ENCODE measurements around the gene FAM234B. TPM values are rescaled to one million over a fixed set of nuclear protein-coding genes. Genes with fewer than 3 reads are reported as not detected.

FAM234B gene
- total RNA-seq, 1 experiment from 2014 or later = 5.7 TPM

DNA sequence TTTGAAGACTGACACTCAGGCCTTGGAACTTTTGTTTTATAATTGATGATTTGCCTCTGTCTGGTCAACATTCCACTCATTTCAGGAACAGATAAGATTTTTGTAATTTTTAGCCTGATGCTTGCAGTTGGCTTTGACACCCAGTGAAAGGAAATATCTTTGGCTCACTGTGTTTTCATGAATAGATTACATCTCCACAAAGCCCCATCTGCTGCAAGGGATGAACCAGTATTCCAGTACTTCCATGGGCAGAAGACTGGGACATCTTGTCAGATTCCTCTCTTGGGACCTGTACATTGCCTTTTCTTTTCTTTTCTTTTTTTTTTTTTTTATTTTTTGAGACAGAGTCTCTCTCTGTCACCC is 30.9 kb downstream of the FAM234B start:
- no peaks in the 10 kb centered on the region for H3K9me3 Mint-ChIP-seq (ENCODE audit: unreplicated experiment)
- intact Hi-C loops (cut with micrococcal nuclease) = no loop called here
- no peak for DNase-seq (ENCODE audit: unreplicated experiment)
- H3K4me1 Mint-ChIP-seq (ENCODE audit: insufficient read depth, unreplicated experiment) = peaks cover 29% of the 10 kb centered on the region
- ChIA-PET CTCF (interaction anchor here (1.0 to 1.4 kb wide), 2 partner anchors 11 to 98 kb away, joined by 3 to 4 read pairs; no protein-coding TSS in a partner anchor), POLR2A (interaction anchor here (0.6 kb wide), 1 partner anchor 163 kb away, joined by 3 read pairs; no protein-coding TSS in a partner anchor)
- TF ChIP-seq, protein P1, sequence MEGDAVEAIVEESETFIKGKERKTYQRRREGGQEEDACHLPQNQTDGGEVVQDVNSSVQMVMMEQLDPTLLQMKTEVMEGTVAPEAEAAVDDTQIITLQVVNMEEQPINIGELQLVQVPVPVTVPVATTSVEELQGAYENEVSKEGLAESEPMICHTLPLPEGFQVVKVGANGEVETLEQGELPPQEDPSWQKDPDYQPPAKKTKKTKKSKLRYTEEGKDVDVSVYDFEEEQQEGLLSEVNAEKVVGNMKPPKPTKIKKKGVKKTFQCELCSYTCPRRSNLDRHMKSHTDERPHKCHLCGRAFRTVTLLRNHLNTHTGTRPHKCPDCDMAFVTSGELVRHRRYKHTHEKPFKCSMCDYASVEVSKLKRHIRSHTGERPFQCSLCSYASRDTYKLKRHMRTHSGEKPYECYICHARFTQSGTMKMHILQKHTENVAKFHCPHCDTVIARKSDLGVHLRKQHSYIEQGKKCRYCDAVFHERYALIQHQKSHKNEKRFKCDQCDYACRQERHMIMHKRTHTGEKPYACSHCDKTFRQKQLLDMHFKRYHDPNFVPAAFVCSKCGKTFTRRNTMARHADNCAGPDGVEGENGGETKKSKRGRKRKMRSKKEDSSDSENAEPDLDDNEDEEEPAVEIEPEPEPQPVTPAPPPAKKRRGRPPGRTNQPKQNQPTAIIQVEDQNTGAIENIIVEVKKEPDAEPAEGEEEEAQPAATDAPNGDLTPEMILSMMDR (IDR thresholded peaks at IDR 0.05; ENCODE audit: unreplicated experiment) = no peak
- peaks cover 7% of the 10 kb centered on the region for H3K36me3 Mint-ChIP-seq (ENCODE audit: insufficient read depth, unreplicated experiment)
- no TSS peak for BruUV-seq (replicated peaks)
- H3K27ac Mint-ChIP-seq (ENCODE audit: low read depth, unreplicated experiment) = no peak overlapping the region
- H3K4me3 Mint-ChIP-seq (ENCODE audit: unreplicated experiment) = no peak overlapping the region
- no peaks in the 10 kb centered on the region for H3K27me3 Mint-ChIP-seq (ENCODE audit: insufficient read depth, unreplicated experiment)

DNA sequence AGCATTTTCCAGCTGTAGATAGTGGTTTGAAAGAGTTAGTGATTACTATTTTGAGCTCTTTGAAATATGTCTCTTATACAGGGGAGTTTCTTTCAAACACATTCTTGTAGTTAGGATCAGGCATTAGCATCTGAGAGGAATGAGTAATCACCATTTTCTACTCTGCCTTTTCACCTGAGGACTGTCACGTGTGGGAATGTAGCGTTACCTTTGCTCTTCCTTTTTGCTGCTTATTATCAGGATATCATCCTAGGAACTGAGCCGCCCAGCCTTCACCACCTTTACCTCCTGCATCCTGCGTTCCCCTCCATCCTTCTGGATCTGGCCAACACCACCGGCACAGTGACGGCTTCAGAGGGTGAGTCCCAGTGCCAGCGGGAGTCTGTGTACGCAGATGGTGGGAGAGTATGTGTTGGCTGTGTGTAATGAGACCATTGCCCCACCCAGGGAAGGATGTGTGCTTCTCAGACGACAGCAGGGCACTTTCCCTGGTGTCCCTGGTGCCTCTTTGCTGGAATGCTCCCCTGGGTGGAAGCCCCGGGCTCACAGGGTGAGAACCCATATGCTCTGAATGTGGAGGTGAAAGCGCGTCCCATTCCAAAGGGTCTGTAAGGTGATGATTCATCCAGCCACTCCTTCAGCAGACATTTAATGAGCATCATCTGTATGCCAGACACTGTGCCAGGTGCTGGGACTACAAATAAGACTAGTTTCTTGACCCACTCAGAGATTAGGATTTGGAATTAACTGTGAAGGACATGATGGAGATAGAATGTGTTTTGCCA is 31.8 kb downstream of the FAM234B start:
- CTCF ChIA-PET = interaction anchor here (0.7 to 1.0 kb wide), 3 partner anchors 10 to 459 kb away, joined by 3 read pairs; no protein-coding TSS in a partner anchor
- Mint-ChIP-seq H3K27me3 (ENCODE audit: insufficient read depth, unreplicated experiment) (no peaks in the 10 kb centered on the region), H3K27ac (ENCODE audit: low read depth, unreplicated experiment) (no peak overlapping the region), H3K4me1 (ENCODE audit: insufficient read depth, unreplicated experiment) (peaks cover 27% of the 10 kb centered on the region), H3K9me3 (ENCODE audit: unreplicated experiment) (no peaks in the 10 kb centered on the region), H3K36me3 (ENCODE audit: insufficient read depth, unreplicated experiment) (peaks cover 11% of the 10 kb centered on the region), H3K4me3 (ENCODE audit: unreplicated experiment) (no peak overlapping the region)
- TF ChIP-seq, protein P1 (IDR thresholded peaks at IDR 0.05; ENCODE audit: unreplicated experiment) = no peak
- POLR2A ChIA-PET = interaction anchor here (0.7 kb wide), 1 partner anchor 31 kb away, joined by 3 read pairs; no protein-coding TSS in a partner anchor
- no peak for DNase-seq (ENCODE audit: unreplicated experiment)
- intact Hi-C loops (cut with micrococcal nuclease) = no loop called here
- BruUV-seq (replicated peaks) = no TSS peak

DNA sequence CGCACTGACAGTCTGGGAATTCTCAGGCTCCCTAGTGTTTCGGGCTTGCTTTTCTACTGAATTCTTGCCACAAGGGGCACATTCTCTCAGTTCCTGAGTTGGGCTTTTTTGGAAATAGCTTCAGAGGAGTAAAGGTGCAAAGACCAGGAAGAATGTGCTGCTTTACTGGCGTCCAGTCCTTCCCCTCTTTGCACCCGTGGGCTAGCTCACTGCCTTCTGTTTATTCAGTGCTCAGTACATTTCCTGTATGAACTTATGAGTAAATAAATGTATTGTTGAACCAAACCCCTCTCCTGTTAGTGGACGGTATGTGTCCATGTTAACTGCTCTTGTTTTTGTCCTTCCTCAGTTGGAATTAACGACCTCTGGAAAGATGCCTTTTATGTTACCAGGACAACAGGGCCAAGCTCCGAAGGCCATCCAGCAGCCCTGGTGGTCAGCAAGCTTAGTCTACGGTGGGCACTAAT is 35.3 kb downstream of the FAM234B start:
- no peaks in the 10 kb centered on the region for H3K27me3 Mint-ChIP-seq (ENCODE audit: insufficient read depth, unreplicated experiment)
- H3K4me3 Mint-ChIP-seq (ENCODE audit: unreplicated experiment) = no peak overlapping the region
- no peak for DNase-seq (ENCODE audit: unreplicated experiment)
- CTCF ChIA-PET = no interaction called here
- peaks cover 17% of the 10 kb centered on the region for H3K36me3 Mint-ChIP-seq (ENCODE audit: insufficient read depth, unreplicated experiment)
- no TSS peak for BruUV-seq (replicated peaks)
- H3K9me3 Mint-ChIP-seq (ENCODE audit: unreplicated experiment) = no peaks in the 10 kb centered on the region
- H3K27ac Mint-ChIP-seq (ENCODE audit: low read depth, unreplicated experiment) = no peak overlapping the region
- POLR2A ChIA-PET = interaction anchor here (0.8 to 0.9 kb wide), 2 partner anchors 52 to 292 kb away, joined by 3 to 5 read pairs; no protein-coding TSS in a partner anchor
- TF ChIP-seq, protein P1 (IDR thresholded peaks at IDR 0.05; ENCODE audit: unreplicated experiment) = no peak
- peaks cover 2% of the 10 kb centered on the region for H3K4me1 Mint-ChIP-seq (ENCODE audit: insufficient read depth, unreplicated experiment)
- intact Hi-C loops (cut with micrococcal nuclease) = no loop called here

DNA sequence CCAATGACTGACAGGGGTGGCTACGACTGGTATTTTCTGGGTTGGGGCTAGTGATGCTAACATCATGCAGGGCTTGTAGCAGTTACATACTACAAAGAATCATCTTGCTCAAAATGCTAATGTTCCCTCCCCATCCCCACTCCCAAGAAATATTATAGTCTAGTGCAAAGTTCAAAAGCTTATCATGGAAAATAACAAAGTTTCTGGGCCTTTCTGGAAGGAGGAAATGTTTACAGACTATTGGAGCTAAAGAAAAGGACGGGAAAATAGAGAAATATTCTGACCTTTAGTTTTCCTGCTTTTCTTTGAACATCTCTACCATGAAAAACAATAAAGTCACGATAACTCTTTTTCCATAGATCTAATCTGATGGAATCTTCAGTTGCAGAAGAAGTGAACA is 36.1 kb downstream of the FAM234B start:
- Mint-ChIP-seq H3K27me3 (ENCODE audit: insufficient read depth, unreplicated experiment) (no peaks in the 10 kb centered on the region), H3K4me3 (ENCODE audit: unreplicated experiment) (no peak overlapping the region), H3K9me3 (ENCODE audit: unreplicated experiment) (no peaks in the 10 kb centered on the region), H3K4me1 (ENCODE audit: insufficient read depth, unreplicated experiment) (no peaks in the 10 kb centered on the region), H3K36me3 (ENCODE audit: insufficient read depth, unreplicated experiment) (peaks cover 20% of the 10 kb centered on the region), H3K27ac (ENCODE audit: low read depth, unreplicated experiment) (no peak overlapping the region)
- TF ChIP-seq, protein P1 (IDR thresholded peaks at IDR 0.05; ENCODE audit: unreplicated experiment) = no peak
- intact Hi-C loops (cut with micrococcal nuclease) = no loop called here
- no peak for DNase-seq (ENCODE audit: unreplicated experiment)
- POLR2A ChIA-PET = interaction anchor here (0.9 kb wide), 1 partner anchor 293 kb away, joined by 5 read pairs; no protein-coding TSS in a partner anchor
- BruUV-seq (replicated peaks) = no TSS peak
- CTCF ChIA-PET = interaction anchor here (0.6 to 0.8 kb wide), 2 partner anchors 132 to 277 kb away, joined by 3 read pairs; no protein-coding TSS in a partner anchor
